H1 (cell line): ENCODE measurements around the gene PFKFB3. TPM values are rescaled to one million over a fixed set of nuclear protein-coding genes. Genes with fewer than 3 reads are reported as not detected.
A peak's percentile ranks its signal among the peaks of the same experiment; 100 is the strongest.

Source experiments
- CTCF ChIA-PET: fragments of 300-600 bp; sonication (Branson Sonifier 250); formaldehyde crosslinking; loops from one replicate; lab custom pipeline; 2021; ENCODE audit not compliant: partially characterized antibody; lab: Charles Lee
- POLR2A ChIA-PET: fragments of 300-600 bp; sonication (Branson Sonifier 250); formaldehyde crosslinking; loops from one replicate; lab custom pipeline; 2021; ENCODE audit warnings: inconsistent platforms; ENCODE audit not compliant: partially characterized antibody; lab: Charles Lee
- DNase-seq, 2 experiments: peaks; one replicate each; pipeline versions ENCODE4 v3.0.0 to v3.0.0-alpha.2; 2010 to 2022; ENCODE audit warnings: low spot score in 2 of 2, low read depth in 1 of 2, mixed read lengths in 1 of 2
- FAIRE-seq: peaks from 2 replicates; lab custom pipeline; 2011; peaks lifted over from hg19 to GRCh38; lab: Jason Lieb, UNC
- H2AFZ ChIP-seq: 2 replicates; pipeline ENCODE4 v1.8.1; 2012; ENCODE audit warnings: low read length, inconsistent platforms
- H2AK5ac ChIP-seq: 2 replicates; pipeline ENCODE4 v1.6.1; 2013; ENCODE audit warnings: low read depth, low read length
- H2BK120ac ChIP-seq: replicated peaks from 2 replicates; pipeline ENCODE3; 2013; ENCODE audit warnings: low read depth, low read length, inconsistent platforms
- H2BK12ac ChIP-seq: 2 replicates; pipeline ENCODE4 v1.6.1; 2013; ENCODE audit warnings: low read depth, low read length
- H2BK15ac ChIP-seq: 2 replicates; pipeline ENCODE4 v1.6.1; 2013; ENCODE audit warnings: low read length
- H2BK20ac ChIP-seq: 2 replicates; pipeline ENCODE4 v1.6.1; 2013; ENCODE audit warnings: low read length
- H2BK5ac ChIP-seq: 2 replicates; pipeline ENCODE4 v1.6.1; 2013; ENCODE audit warnings: low read depth, low read length
- H3K14ac ChIP-seq: 2 replicates; pipeline ENCODE4 v1.6.1; 2013; ENCODE audit warnings: inconsistent platforms; ENCODE audit not compliant: insufficient read length
- H3K18ac ChIP-seq: 2 replicates; pipeline ENCODE4 v1.6.1; 2013; ENCODE audit warnings: low read length; ENCODE audit errors: extremely low read depth
- H3K23ac ChIP-seq: 2 replicates; pipeline ENCODE4 v1.6.1; 2013; ENCODE audit warnings: inconsistent platforms; ENCODE audit not compliant: insufficient read length
- H3K23me2 ChIP-seq: 2 replicates; pipeline ENCODE4 v1.6.1; 2013; ENCODE audit warnings: low read depth, low read length
- H3K27ac ChIP-seq: 2 replicates; pipeline ENCODE4 v1.6.1; 2011; ENCODE audit warnings: low read depth, low read length, inconsistent platforms
- H3K27me3 ChIP-seq, 4 experiments: replicated peaks in 1 of 4; 1 replicate in 1 of 4; 2 replicates in 3 of 4; pipeline versions ENCODE4 v1.6.1 to v1.8.1; 2011 to 2013; ENCODE audit warnings: low read length in 3 of 4, mild to moderate bottlenecking in 3 of 4, inconsistent platforms in 2 of 4, mixed read lengths in 2 of 4, moderate library complexity in 1 of 4; ENCODE audit not compliant: control insufficient read depth in 3 of 4, insufficient read depth in 3 of 4; ENCODE audit errors: extremely low read depth in 1 of 4
- H3K36me3 ChIP-seq, 4 experiments: 2 replicates each; pipeline versions ENCODE4 v1.6.1 to v1.8.1; 2011 to 2013; ENCODE audit warnings: mild to moderate bottlenecking in 4 of 4, low read length in 3 of 4, moderate library complexity in 2 of 4, control low read depth in 1 of 4, inconsistent platforms in 1 of 4; ENCODE audit not compliant: insufficient read depth in 4 of 4, control insufficient read depth in 2 of 4
- H3K4ac ChIP-seq: replicated peaks from 2 replicates; pipeline ENCODE3; 2013; ENCODE audit warnings: low read length, low read depth, mixed read lengths, inconsistent platforms; ENCODE audit not compliant: insufficient read length
- H3K4me1 ChIP-seq, 4 experiments: replicated peaks in 1 of 4; 1 replicate in 1 of 4; 2 replicates in 3 of 4; pipeline versions ENCODE4 v1.6.1 to v1.8.1; 2011 to 2013; ENCODE audit warnings: low read length in 3 of 4, inconsistent platforms in 2 of 4, mixed read lengths in 1 of 4; ENCODE audit not compliant: insufficient read depth in 4 of 4, control insufficient read depth in 3 of 4
- H3K4me2 ChIP-seq, 2 experiments: 2 replicates each; pipeline versions ENCODE4 v1.6.1 to v1.8.1; 2011 to 2013; ENCODE audit warnings: low read depth in 2 of 2, low read length in 2 of 2, control low read depth in 1 of 2, inconsistent platforms in 1 of 2, mild to moderate bottlenecking in 1 of 2; ENCODE audit not compliant: insufficient read depth in 1 of 2
- H3K4me3 ChIP-seq, 4 experiments: fragments of 200-600, 300-600 bp in 1 of 4; sonication (generic), shearing (Covaris generic), sonication (Bioruptor Twin) in 1 of 4; 2 replicates each; pipeline versions ENCODE4 v1.5.1 to v1.8.1; 2011 to 2016; ENCODE audit warnings: low read length in 4 of 4, low read depth in 3 of 4, control low read depth in 2 of 4, inconsistent platforms in 2 of 4, mild to moderate bottlenecking in 2 of 4, mixed read lengths in 1 of 4, moderate library complexity in 1 of 4; ENCODE audit not compliant: insufficient read depth in 2 of 4; ENCODE audit errors: extremely low read depth in 1 of 4
- H3K56ac ChIP-seq: replicated peaks from 2 replicates; pipeline ENCODE3; 2013; ENCODE audit warnings: low read depth, mild to moderate bottlenecking, mixed read lengths, low read length, inconsistent platforms; ENCODE audit not compliant: insufficient read length
- H3K79me1 ChIP-seq: 2 replicates; pipeline ENCODE4 v1.6.1; 2013; ENCODE audit warnings: low read depth, low read length, control low read depth
- H3K79me2 ChIP-seq, 2 experiments: 2 replicates each; pipeline versions ENCODE4 v1.6.1 to v1.8.1; 2012 to 2013; ENCODE audit warnings: low read length in 2 of 2, mild to moderate bottlenecking in 2 of 2, inconsistent platforms in 1 of 2; ENCODE audit not compliant: insufficient read depth in 2 of 2, control insufficient read depth in 1 of 2
- H3K9ac ChIP-seq, 4 experiments: replicated peaks in 1 of 4; 1 replicate in 1 of 4; 2 replicates in 3 of 4; pipeline versions ENCODE4 v1.6.1 to v1.8.1; 2011 to 2013; ENCODE audit warnings: low read depth in 3 of 4, low read length in 3 of 4, control low read depth in 2 of 4, mild to moderate bottlenecking in 2 of 4, moderate library complexity in 2 of 4, inconsistent platforms in 1 of 4; ENCODE audit errors: extremely low read depth in 1 of 4
- H3K9me3 ChIP-seq, 2 experiments: 2 replicates each; pipeline versions ENCODE4 v1.6.1 to v1.8.1; 2012 to 2013; ENCODE audit warnings: mild to moderate bottlenecking in 2 of 2, moderate library complexity in 2 of 2, control low read depth in 1 of 2, inconsistent platforms in 1 of 2, low read depth in 1 of 2, low read length in 1 of 2, mixed read lengths in 1 of 2; ENCODE audit not compliant: insufficient read depth in 2 of 2
- H4K20me1 ChIP-seq, 2 experiments: replicated peaks in 1 of 2; 2 replicates each; pipeline versions ENCODE3 to v1.8.1; 2011 to 2013; ENCODE audit warnings: inconsistent platforms in 2 of 2, low read length in 2 of 2, mild to moderate bottlenecking in 1 of 2; ENCODE audit not compliant: insufficient read depth in 2 of 2, control insufficient read depth in 1 of 2
- H4K5ac ChIP-seq: 2 replicates; pipeline ENCODE4 v1.6.1; 2013; ENCODE audit warnings: low read length, low read depth, mixed read lengths, inconsistent platforms; ENCODE audit not compliant: insufficient read length
- H4K8ac ChIP-seq: 2 replicates; pipeline ENCODE4 v1.8.0; 2013; ENCODE audit warnings: mild to moderate bottlenecking, moderate library complexity, low read length, inconsistent platforms; ENCODE audit not compliant: insufficient read depth; ENCODE audit errors: extremely low read depth
- H4K91ac ChIP-seq: replicated peaks from 2 replicates; pipeline ENCODE3; 2013; ENCODE audit warnings: low read length, mixed read lengths, inconsistent platforms; ENCODE audit not compliant: insufficient read length
- CEBPB ChIP-seq: IDR thresholded peaks from 2 replicates; pipeline ENCODE4 v1.6.1; 2012; ENCODE audit warnings: low read depth, low read length
- CHD2 ChIP-seq: IDR thresholded peaks from 2 replicates; pipeline ENCODE4 v1.6.1; 2012; ENCODE audit warnings: low read length, improper control_type of control experiment
- EZH2 ChIP-seq: fragments of 200-600 bp; sonication (generic); IDR thresholded peaks from 2 replicates; pipeline ENCODE4 v1.7.1; 2012; ENCODE audit warnings: low read depth, mild to moderate bottlenecking, moderate library complexity, low read length, inconsistent platforms; ENCODE audit not compliant: severe bottlenecking
- GTF2F1 ChIP-seq: IDR thresholded peaks from 2 replicates; pipeline ENCODE4 v1.6.1; 2012; ENCODE audit warnings: low read depth, low read length, improper control_type of control experiment, borderline replicate concordance
- RFX5 ChIP-seq: IDR thresholded peaks from 2 replicates; pipeline ENCODE4 v1.6.1; 2011; ENCODE audit warnings: low read depth, low read length, improper control_type of control experiment, borderline replicate concordance
- RXRA ChIP-seq: IDR thresholded peaks from 2 replicates; pipeline ENCODE4 v1.6.1; 2011; ENCODE audit warnings: low read depth, mild to moderate bottlenecking, low read length, moderate library complexity; ENCODE audit not compliant: insufficient read depth
- YY1 ChIP-seq: IDR thresholded peaks from 2 replicates; pipeline ENCODE4 v1.6.1; 2011; ENCODE audit warnings: low read depth, mild to moderate bottlenecking, low read length
- WGBS, 2 experiments: shearing (Covaris generic) in 1 of 2; methylation state at CpG; one replicate each; pipeline versions ENCODE4 v1.1.6 to v1.1.7; 2013 to 2015; ENCODE audit warnings: low lambda C conversion rate in 2 of 2, mixed read lengths in 2 of 2, inconsistent platforms in 1 of 2, low coverage in 1 of 2, missing lambda C conversion rate in 1 of 2; ENCODE audit not compliant: insufficient replicate concordance in 2 of 2, insufficient coverage in 1 of 2, insufficient read length in 1 of 2; ENCODE audit errors: extremely low coverage in 1 of 2, missing lambda C conversion rate in 1 of 2; 5-methylcytosine and 5-hydroxymethylcytosine counted together
- polyA plus RNA-seq, 7 experiments: library from polyadenylated mRNA; depleted of rRNA in 3 of 7; stranded (reverse) in 5 of 7; unstranded in 2 of 7; fragments of >200 nt in 5 of 7; fragments of 200-250 nt in 2 of 7; gene quantifications; 1 replicate in 5 of 7; 2 replicates in 1 of 7; 4 replicates in 1 of 7; pipeline versions ENCODE4 v1.2.1 to v1.2.3, GENCODE V29; 2011 to 2013; ENCODE audit warnings: missing spikeins in 2 of 7, mixed read lengths in 2 of 7
- total RNA-seq: library from RNA; stranded (reverse); fragmentation: NEBNext Ultra II Directional; extraction: Animal tissue kit (Norgen Biotek cat#: 25700); gene quantifications from 2 replicates; pipeline ENCODE4 v1.2.1, GENCODE V29; 2021

Gene PFKFB3
- total and polyA plus RNA-seq, 2 of the 8 experiments (the other 6 are each of a cell fraction or from before 2014, with no cell fraction given): 15.6 to 32.0 TPM

DNA sequence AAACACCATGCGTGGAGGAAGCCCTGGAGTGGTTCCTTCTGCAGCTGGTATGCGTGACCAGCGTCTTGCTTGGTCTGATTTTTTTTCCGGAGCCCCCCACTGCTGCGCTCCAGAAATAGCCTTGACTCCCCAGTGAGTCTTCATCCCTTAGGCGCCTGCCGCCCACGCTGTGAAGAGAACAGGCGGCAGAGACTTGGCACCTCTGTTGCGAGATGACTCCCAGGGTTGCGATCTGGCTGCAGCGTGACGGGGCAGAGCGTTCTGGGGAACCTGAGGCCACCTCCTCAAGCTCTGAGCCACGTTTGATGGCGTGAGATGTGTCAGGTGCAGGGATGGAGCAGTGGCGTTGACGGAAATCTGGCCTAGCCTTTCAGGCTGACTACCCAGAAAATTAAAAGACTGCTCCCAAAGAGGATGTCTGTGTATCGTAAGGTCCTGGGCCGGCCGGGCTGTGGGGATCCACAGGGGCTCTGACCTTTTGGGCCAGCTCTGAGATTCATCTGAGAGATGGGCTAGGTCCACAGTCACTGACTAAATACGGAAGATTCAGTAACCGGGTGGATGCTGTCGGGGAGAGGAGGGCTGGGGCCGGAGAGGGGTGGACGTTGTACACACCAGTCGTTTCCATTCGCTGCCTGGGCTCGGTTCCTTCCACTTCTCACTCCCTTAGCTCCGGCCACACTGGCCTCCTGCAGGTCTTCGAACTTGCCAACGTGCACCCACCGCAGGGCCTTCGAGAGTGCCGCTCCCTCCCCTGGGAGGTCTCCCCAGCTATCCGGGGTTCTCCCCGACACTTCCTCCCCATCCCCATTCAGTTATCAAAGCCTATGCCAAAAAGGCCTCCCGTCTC is 33.8 kb downstream of the PFKFB3 start:
- Histone ChIP-seq H3K23ac (no peak overlapping the region), H4K8ac (peak overlapping the region; percentile 29; the same call in 1 of the 2 replicates), H3K9me3 (no peaks in the 10 kb centered on the region), H3K56ac (no peak overlapping the region), H3K4me3 (no peak overlapping the region), H3K4me2 (no peak overlapping the region), H4K5ac (no peak overlapping the region), H3K18ac (no peak overlapping the region), H3K23me2 (no peaks in the 10 kb centered on the region), H2BK5ac (no peak overlapping the region), H2AK5ac (no peak overlapping the region), H4K91ac (no peak overlapping the region), H2BK12ac (no peak overlapping the region), H4K20me1 (no peaks in the 10 kb centered on the region), H2BK120ac (no peak overlapping the region), H3K27ac (peak overlapping the region; percentile 25; the same call in 1 of the 2 replicates), H3K79me1 (no peaks in the 10 kb centered on the region; the same call in 1 of the 2 replicates), H3K14ac (no peak overlapping the region), H3K79me2 (no peaks in the 10 kb centered on the region), H2BK20ac (no peak overlapping the region), H3K27me3 (no peaks in the 10 kb centered on the region), H3K4ac (no peak overlapping the region), H2AFZ (no peak overlapping the region), H3K9ac (no peak overlapping the region), H2BK15ac (no peak overlapping the region), H3K4me1 (no peaks in the 10 kb centered on the region), H3K36me3 (peaks cover 8 to 19% (median 13%) of the 10 kb centered on the region in 4 experiments; a peak in 6 of 8 replicates)
- WGBS, 2 experiments: 95% methylated on average over 36 of the region's 38 CpGs; no CpG with 5 or more reads in 1 of the 2 experiments
- no peak for FAIRE-seq
- TF ChIP-seq GTF2F1: no peak
- TF ChIP-seq CEBPB: no peak
- no peak for TF ChIP-seq YY1
- TF ChIP-seq RFX5: no peak
- TF ChIP-seq RXRA: no peak
- TF ChIP-seq EZH2: no peak
- TF ChIP-seq CHD2: no peak
- POLR2A ChIA-PET: interaction anchor here (1.1 to 4.3 kb wide), 3 partner anchors 20 to 154 kb away, joined by 3 to 13 read pairs (median 3); partner anchors contain the start of gene PFKFB3
- CTCF ChIA-PET: interaction anchor here (0.6 to 6.0 kb wide), 9 partner anchors 13 to 468 kb away, joined by 3 to 38 read pairs (median 3); partner anchors contain the start of gene PFKFB3
- no peak for DNase-seq
